Measurements from ENCODE around the gene CTSO.

GRCh38 chr4:155891058-155891457 lies 62.6 kb downstream of the CTSO start:
- TF ChIP-seq CTCF (IDR thresholded peaks at IDR 0.05) (no peak), PBX3 (IDR thresholded peaks at IDR 0.05) (no peak)
